GM19468 (cell line): ENCODE results near the gene CD320.
"Not testable (repeated sequence)": the region's sequence is repeated elsewhere in the genome, so short reads cannot be mapped to it uniquely, and the experiment has no call there.

Experiments used
- ATAC-seq: cut with Tn5 transposase; IDR thresholded peaks from one replicate; pipeline ENCODE4 v1.9.1; 2021; ENCODE audit warnings: mild to moderate bottlenecking, moderate library complexity, moderate number of reproducible peaks; ENCODE audit not compliant: unreplicated experiment; ENCODE audit errors: extremely low read depth

The CD320 gene

GRCh38 chr19:8334458-8335342, 26.5 kb upstream of the CD320 start:
- ATAC-seq, result no peak

DNA sequence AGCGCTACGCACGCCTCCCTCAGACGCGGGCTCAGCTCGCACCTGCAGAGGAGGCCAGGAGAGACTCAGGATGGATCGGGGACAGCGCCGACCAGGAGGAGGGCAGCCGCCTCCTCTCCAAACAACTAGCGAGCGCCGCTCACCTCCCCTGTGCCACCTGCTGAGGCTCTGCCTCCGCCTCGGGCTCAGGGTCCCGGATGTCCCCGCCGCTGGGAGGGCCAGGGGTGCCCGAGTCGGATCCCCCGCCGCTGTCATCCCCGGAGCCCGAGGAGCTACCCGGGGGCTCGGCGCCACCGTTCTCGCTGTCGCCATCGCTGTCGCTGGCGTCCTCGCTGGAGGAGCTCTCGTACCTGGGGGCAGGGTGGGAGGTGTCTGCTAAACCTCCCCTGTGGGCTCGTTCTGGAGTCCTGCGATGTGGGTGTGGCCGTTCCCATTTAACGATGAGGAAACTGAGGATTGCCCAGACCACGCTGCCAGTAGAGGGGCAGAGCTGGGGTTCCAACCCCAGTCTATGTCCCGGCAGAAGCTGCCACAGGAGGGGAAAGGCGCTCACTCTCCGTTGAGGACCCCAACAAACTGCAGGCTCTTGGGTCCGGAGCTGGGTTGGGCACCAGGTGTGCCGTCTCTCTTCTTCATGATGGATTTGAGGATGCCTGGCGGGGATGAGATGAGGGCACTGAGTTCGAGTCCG, 25.8 kb upstream of the CD320 start:
- no peak for ATAC-seq

DNA sequence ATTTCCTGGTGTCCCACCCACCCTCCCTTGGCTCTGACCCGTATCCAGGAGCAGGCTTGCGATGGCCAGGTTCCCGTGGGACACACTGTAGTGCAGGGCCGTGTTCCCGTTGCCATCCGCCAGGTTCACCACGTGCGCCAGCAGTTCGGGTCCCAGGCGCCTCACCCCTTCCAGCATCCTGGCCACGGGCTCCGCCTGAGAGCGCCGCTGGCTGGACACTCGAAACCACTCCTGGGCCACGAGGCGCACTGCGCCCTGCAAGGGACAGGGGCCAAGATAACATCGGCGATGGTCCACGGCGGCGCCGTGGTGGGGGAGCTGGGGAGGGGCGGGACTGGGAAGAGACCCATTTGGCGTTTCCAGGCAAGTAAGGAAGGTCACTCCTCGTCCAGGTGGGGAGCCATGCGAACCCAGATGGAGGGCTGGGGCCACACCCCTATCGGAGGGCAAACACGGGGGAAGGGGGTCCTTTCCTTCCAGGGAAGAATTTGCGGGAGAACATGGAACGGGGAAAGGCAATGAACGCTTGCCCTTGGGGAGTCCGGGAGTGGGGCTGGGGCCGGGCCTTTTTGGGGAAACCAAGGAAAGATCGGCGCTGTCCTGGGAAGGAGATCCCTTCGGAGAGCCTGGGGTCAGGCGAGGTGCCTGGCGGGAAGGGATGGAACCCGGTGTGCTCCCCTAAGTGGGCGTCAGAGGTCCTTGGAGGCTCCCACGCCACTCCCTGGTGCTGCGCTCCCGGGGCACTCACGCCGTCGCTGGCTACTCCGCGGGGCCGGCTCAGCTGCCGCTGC, 25.0 kb upstream of the CD320 start:
- no peak for ATAC-seq

DNA sequence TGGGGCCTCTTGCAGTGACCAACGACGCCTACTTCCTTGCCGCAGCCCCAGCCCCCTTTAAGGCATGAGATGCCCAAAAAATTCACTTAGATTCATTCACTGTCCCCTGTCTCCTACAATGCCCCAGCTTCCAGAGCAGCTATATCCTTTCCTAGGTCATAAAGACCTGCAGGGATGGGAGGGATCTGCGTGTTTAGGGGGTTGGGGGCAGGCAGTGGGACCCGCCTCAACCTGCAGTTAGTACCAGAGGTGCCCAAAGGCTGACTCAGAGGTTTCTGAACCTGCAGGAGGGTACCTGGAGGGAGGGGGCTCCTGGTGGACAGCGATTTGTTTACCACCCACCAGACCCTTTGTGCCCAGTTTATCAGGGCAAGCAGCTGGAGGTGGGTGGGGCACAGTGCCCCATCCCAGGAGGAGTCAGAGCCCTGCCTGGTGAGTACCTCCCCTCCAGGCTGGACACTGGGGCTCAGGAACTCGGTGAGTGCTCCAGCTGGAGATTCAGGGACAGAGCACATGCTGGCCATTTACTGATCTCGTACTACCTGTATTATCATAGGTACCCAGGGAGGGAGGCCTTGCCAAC, 23.2 kb upstream of the CD320 start:
- no peak for ATAC-seq

DNA sequence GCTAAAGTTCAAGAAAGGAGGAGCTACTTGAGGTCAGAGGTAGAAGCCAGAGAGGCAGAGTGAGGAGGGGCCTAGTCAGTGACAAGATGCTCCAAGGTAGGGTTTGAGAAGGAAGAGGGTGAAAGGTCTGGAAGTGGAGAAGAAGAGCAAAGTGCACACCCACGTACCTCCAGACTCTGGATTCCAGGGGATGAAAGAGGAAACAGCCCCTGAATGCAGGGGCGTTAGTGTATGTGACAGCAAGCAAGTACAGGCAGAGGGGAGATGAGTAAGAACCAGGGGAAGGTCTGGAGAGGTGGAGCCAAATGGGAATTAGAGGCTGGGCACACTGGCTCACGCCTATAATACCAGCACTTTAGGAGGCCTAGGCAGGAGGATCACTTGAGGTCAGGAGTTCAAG, 21.8 kb upstream of the CD320 start:
- no peak for ATAC-seq

GRCh38 chr19:8325454-8325853, 17.3 kb upstream of the CD320 start:
- no peak for ATAC-seq

DNA sequence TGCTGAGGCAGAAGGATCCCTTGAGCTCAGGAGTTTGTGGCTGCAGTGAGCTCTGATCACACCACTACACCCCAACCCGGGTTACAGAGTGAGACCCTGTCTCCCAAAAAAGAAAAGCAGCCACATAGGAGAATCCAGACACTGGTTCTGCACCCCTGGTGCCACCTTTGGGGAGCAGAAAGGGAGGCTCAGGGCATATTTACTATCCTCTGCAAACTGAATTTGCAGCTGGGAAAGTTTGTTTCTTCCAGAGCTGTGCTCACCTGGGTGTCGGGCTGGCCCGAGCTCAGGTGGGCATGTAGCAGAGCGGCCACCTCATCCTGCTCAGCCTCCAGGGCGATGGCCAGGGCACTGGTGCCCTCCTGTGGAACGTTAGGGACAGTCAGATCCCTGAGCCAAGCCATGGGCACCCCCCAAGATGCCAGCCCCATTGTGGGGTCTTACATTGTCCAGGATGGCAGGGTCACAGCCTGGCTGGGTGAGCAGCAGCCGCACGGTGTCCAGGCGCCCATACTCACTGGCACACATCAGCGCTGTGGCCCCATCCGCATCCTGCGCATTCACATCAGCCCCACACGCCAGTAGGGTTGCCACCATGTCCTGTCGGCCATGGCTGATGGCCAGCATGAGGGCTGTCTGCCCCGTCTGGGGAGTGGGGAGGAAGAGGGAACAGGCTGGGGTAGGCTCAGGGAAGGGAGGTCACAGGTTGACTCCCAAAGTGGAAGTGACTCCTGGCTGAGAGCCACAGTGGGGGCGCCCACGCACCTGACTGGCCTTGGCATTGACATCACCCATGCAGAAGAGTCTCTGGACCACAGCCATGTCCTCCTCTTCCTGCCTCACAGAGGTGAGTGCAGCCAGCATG, 16.3 kb upstream of the CD320 start:
- ATAC-seq, result no peak

DNA sequence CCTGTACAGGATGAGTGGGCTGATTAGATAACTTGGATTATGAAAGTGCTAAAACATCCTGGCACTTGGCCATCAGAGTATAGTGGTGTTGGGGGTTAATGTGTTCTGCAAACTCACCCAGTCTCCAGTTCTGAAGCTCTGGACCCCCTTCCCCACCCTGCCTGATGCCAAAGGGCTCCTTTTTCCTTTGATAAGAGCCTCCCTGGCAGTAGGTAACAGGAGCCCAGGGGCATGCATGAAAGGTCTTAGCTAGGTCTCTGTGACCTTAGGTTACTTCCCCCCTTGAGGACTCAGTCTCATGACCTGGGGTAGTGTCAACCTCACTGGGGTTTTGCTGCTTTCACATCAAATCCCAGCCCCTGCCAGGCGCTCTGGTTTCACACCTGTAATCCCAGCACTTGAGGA, 15.6 kb upstream of the CD320 start:
- no peak for ATAC-seq

DNA sequence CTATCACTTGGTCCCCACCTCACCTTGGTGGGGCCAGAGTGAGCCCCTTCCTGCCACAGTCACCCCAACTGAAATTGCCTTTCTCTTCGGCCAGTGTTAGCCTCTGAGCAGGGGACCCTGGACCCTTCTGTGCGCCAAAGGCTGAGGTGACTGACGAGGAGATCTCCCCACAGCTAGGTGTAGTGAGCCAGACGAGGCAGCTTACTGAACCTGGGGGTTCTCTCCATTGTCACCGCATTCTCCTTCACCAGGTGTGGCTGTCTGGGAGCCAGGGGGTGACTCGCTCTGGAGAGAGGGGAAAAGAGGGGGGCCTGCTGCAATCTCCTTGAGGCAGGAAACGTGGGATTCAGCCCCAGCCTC, 14.5 kb upstream of the CD320 start:
- ATAC-seq, result no peak

DNA sequence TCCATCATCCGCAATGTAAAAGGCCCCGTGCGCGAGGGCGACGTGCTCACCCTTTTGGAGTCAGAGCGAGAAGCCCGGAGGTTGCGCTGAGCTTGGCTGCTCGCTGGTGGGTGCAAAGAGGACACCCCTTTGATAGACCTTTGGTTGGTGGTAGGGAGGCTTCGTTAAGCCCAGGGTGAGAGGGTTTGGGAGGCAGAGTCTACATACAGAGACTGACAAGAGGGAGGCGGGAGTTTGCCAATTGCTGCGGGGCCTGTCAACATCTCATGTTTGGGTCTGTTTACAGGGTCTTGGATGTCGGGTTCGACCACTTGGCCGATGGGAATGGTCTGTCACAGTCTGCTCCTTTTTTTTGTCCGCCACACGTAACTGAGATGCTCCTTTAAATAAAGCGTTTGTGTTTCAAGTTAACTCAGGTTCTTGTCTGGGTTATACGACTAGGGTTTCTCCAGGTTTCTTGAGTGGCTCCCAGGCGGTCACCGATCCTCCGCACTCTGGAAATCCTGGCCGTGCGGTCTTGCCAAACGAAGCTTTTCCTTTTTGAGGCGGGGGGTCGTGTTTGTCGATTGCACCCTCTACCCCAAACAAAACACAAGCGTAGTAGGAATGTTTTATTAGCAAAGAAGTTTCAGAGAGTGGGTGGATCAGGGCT, 14.0 kb upstream of the CD320 start:
- ATAC-seq, result no peak

- ATAC-seq, result peak; percentile 53
Measured at GRCh38 chr19:8321067-8321985, 13.2 kb upstream of the CD320 start, which contains the start of the genes NDUFA7 and RPS28. Gene NDUFA7 (minus strand): TSS chr19:8321375. CDS start chr19:8321358, 17 bp downstream. Gene RPS28 (plus strand): TSS chr19:8321496. CDS start chr19:8321531, 35 bp downstream.

- no peak for ATAC-seq
Measured at GRCh38 chr19:8320564-8321066, 12.5 kb upstream of the CD320 start.

GRCh38 chr19:8319807-8320520, 11.8 kb upstream of the CD320 start:
- ATAC-seq, result no peak

- ATAC-seq, result not testable (repeated sequence)
Measured at GRCh38 chr19:8318835-8319234, 10.7 kb upstream of the CD320 start.

DNA sequence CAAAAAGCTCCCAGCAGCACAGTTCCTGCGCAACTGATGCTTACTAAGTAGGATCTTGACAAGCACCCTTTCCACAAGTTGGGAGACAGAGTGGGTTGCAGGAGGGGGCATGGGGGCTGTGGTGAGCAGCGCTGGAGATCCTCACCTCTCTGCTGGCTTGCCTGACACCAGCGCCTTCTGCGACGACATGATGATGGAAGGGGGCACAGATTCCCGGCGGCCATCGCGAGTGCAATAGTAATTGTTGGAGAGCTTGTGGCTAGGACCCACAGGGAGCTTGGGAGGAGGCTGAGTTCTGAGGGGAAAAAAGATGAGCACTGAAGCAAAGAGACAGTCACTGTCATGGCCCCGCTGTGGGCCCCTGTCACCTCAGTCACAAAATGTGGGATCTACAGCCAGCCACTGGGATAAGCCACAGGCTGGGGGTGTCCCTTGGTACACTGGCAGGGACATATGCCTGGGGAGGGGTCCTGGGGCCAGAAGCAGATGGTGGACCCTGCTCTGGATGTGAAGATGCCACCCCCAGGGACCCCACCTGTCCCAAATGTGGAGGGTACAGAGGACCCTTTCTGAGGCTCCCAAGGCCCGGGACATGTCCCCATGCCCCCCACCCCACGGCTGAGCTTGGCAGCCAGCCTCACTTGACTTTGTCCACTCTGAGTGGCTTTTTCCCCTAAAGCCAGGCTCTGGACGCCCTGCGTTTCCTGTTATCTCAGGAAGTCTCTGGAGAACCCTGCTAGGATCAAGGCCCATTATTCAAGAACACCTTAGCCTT, 8.4 kb upstream of the CD320 start:
- no peak for ATAC-seq

GRCh38 chr19:8314981-8315640, 7.0 kb upstream of the CD320 start:
- not testable (repeated sequence) for ATAC-seq
